GM12865 (cell line): ENCODE measurements around the gene GRP.

Source experiments
- DNase-seq: peaks from one replicate; pipeline ENCODE4 v3.0.0; 2010; ENCODE audit warnings: low read depth
- H3K4me3 ChIP-seq: 2 replicates; pipeline ENCODE4 v1.5.1; 2011; ENCODE audit warnings: mild to moderate bottlenecking, low read depth, low read length, control low read depth
- CTCF ChIP-seq: IDR thresholded peaks from 2 replicates; pipeline ENCODE4 v1.5.1; 2011; ENCODE audit warnings: low read length, control low read depth, low read depth, inconsistent platforms; ENCODE audit not compliant: insufficient read depth; ENCODE audit errors: missing control alignments

The GRP gene

GRCh38 chr18:59208602-59209125 lies 11.3 kb upstream of the GRP start:
- no peak overlapping the region for H3K4me3 ChIP-seq
- TF ChIP-seq CTCF: no peak
- no peak for DNase-seq

GRCh38 chr18:59210299-59210698 lies 9.7 kb upstream of the GRP start:
- H3K4me3 ChIP-seq: no peak overlapping the region
- no peak for TF ChIP-seq CTCF
- DNase-seq: no peak

GRCh38 chr18:59211629-59212028 lies 8.3 kb upstream of the GRP start:
- no peak for DNase-seq
- H3K4me3 ChIP-seq: no peak overlapping the region
- no peak for TF ChIP-seq CTCF

GRCh38 chr18:59218018-59218417 lies 1.9 kb upstream of the GRP start:
- DNase-seq: no peak
- TF ChIP-seq CTCF: no peak
- H3K4me3 ChIP-seq: no peak overlapping the region

GRCh38 chr18:59220164-59220783 lies 316 bp downstream of the GRP start:
- no peak for DNase-seq
- H3K4me3 ChIP-seq: no peak overlapping the region
- TF ChIP-seq CTCF: no peak

- H3K4me3 ChIP-seq: no peak overlapping the region
- TF ChIP-seq CTCF: no peak
- DNase-seq: no peak
Observed at GRCh38 chr18:59220784-59221765, 1.1 kb downstream of the GRP start.

GRCh38 chr18:59222341-59222740 lies 2.4 kb downstream of the GRP start:
- DNase-seq: no peak
- no peak overlapping the region for H3K4me3 ChIP-seq
- no peak for TF ChIP-seq CTCF
